NB4 (cell line): ENCODE results near the gene SHANK1.

Experiments used
- POLR2A ChIP-seq: IDR thresholded peaks from 2 replicates; pipeline ENCODE4 v1.6.1; 2011; ENCODE audit warnings: mild to moderate bottlenecking; ENCODE audit not compliant: insufficient read length; ENCODE audit errors: extremely low read depth
- TF ChIP-seq, protein P1 (sequence below): IDR thresholded peaks from one replicate; pipeline ENCODE4 v1.5.1; 2012; ENCODE audit warnings: low read depth, low read length

DNA sequence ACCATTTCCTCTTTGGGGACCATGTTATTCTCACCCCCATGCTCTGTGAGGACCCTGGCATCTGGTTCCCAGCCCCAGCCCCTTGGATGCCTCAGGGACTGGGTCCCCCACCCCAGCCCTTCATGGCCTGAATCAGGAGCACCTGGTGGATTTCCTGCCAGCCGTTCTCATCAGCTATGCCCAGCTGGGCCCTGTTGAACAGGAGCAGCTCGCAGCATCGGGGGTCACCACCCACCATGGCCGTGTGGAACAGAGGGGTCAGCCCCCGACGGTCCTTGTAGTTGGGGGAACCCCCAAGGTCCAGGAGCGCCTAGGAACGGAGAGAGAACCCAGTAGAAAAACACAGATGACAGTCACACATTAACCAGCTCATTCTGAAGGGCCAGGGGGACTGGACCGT is 7.8 kb downstream of the SHANK1 start:
- TF ChIP-seq, protein P1, sequence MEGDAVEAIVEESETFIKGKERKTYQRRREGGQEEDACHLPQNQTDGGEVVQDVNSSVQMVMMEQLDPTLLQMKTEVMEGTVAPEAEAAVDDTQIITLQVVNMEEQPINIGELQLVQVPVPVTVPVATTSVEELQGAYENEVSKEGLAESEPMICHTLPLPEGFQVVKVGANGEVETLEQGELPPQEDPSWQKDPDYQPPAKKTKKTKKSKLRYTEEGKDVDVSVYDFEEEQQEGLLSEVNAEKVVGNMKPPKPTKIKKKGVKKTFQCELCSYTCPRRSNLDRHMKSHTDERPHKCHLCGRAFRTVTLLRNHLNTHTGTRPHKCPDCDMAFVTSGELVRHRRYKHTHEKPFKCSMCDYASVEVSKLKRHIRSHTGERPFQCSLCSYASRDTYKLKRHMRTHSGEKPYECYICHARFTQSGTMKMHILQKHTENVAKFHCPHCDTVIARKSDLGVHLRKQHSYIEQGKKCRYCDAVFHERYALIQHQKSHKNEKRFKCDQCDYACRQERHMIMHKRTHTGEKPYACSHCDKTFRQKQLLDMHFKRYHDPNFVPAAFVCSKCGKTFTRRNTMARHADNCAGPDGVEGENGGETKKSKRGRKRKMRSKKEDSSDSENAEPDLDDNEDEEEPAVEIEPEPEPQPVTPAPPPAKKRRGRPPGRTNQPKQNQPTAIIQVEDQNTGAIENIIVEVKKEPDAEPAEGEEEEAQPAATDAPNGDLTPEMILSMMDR: no peak
- no peak for TF ChIP-seq POLR2A
